Head of caudate nucleus (tissue), 42 donors: ENCODE results near the gene SETD3.
"Not testable (repeated sequence)": the region's sequence is repeated elsewhere in the genome, so short reads cannot be mapped to it uniquely, and the experiment has no call there.

Experiments
- DNase-seq, 42 donors: peaks; one replicate each; pipeline versions ENCODE4 v3.0.0 to v3.0.0-alpha.2; 2020 to 2021; ENCODE audit warnings: mixed read lengths in 7 of 42
- intact Hi-C: fragments of 100-400 bp; cut with DNase I; formaldehyde crosslinking; loops from one replicate; pipeline ENCODE4 v1.15.0; 2022

Gene SETD3

DNA sequence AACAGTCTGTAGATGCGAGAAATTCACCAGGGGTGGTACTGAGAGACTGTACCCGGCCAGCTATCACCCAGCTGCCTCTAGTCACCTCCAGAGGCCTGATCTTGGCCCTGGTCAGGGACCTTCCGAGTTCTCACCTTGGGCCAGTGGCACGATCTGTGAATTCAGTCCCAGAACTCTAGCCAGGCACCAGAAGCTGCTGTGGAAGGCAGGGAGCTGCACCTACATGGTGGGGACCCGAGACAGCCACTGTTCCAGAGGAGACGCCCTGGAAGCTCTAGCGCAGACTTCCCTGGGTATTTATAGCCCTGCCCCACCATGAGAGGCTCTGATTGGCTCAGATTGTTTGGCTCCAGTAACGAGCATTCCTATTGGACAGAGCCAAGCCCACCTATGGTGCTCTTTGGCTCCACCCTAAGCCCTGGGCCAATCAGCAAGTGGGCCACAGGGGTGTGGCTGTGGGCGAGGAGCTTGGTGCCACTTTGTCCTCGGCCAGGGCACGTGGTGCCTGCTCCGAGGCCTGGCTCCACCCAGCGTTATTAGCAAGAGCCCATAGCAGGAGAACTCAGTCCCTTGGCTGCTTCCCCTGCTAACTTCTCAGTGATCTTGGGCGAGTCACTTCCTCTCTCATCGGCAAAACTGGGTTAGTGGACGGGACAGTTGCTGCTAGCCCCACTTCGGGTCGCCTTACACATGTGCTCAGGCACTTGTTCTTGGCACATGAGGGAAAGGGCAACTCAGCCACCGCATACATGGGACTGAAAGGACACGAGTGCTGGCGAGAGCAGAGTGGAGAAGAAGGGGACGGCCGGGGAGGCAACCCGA, 119.7 kb downstream of the SETD3 start:
- intact Hi-C loops = no loop called here
- DNase-seq = peak in 2 of 42 donors; percentile 11 to 25

- peak in 1 of 42 donors; percentile 7 for DNase-seq
- intact Hi-C loops = no loop called here
Observed at GRCh38 chr14:99359906-99360305, 120.8 kb downstream of the SETD3 start.

GRCh38 chr14:99357916-99358390, 122.7 kb downstream of the SETD3 start:
- intact Hi-C loops = no loop called here
- peak in 9 of 42 donors; percentile 11 to 41 (median 29) for DNase-seq

GRCh38 chr14:99357151-99357915, 123.3 kb downstream of the SETD3 start:
- intact Hi-C loops = no loop called here
- peak in 1 of 42 donors; percentile 11 for DNase-seq

DNA sequence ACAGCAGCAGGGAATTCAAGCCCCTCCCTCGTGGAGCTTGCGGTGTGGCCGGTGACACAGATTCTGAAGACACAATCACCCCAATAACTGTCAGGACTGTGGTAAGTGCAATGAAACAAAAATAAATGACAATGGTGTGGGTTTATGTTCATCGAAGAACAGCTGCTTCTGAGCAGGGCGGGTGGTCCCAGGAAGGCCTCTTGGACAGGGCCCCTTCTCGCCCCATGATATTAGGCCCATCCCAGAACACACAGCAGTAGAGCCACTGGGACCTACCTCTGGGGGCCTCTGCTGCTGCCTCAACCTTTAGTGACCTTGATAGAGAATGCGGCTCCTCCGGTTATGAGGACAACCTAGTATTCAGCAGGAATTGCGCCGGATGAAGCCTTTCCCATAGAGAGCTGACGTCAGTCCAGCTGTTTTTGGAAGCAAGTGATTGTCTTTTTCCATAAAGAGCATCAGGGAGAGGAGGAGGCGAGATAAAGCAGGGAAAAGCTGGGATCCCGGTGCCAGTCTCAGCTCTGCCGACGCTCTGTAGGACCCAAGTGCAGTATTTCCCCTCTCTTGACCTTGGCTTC, 124.5 kb downstream of the SETD3 start:
- peak in 1 of 42 donors; percentile 21 for DNase-seq
- intact Hi-C loops = no loop called here

GRCh38 chr14:99354166-99354875, 126.3 kb downstream of the SETD3 start:
- peak in 1 of 42 donors; percentile 27 for DNase-seq
- intact Hi-C loops = no loop called here

DNA sequence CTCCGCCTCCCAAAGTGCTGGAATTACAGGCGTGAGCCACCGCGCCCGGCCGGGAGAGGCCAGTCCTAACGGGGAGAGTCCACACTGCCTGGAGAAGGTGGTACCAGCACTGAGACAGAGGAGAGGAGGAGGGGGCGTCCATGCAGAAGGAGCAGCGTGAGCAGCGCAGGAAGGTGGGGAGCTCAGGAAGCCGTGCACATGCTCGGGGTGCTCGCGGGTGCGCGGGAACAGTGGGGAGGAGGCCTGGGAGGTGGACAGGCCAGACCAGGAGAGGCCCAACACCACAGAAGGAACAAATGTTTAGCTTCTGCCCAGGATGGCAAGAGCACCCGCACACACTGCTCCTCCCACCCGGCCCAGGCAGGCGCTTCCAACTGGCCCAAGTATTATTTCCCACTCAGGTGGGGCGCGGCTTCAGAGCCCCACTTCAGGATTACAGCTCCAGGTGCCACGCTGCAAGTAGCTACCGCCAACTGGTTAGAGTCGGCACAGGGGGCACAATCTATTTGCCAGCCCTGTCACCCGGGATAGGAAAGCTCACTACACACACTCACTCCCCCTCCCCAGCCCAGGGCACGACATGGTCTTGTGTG, 127.9 kb downstream of the SETD3 start:
- intact Hi-C loops = no loop called here
- DNase-seq = peak in 1 of 42 donors; percentile 11

DNA sequence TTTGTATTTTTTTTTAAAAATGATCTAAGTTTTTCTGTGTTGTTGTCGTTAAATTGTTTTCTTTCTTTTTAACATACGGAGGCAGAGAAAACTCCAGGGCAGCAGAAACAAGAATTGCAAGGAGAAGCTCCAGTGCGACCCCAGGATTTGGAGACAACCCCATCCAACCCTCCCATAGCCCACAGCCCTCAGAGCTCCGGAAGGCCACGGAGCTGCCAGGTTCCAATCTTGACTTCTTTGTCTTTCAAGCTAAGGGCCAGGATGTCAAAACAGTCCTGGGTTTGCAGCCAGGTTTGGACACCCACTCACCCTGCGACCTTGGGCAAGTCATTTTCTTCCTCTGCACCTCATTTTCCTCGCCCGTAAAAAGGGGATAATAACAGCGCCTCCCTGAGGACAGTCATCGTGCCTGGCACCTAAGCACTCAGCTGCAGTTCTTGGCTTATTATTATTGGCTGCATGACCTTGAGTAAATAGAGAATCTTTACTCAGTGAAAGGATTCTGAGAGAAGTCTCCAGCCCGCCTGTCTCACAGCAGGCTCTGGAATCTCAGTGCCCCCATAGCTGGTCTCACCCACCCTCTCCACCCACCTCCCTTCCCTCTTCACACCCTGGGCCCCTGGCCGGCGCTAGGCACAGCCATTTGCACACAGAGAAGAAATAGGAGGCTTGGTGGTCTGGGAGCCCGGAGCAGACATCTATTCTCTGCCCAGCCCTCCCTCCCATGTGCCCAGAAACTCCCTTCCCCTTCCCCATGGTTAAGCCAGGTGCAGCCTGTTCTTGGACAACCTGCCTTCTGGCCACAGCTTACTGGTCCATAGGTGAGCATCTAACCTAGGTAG, 129.3 kb downstream of the SETD3 start:
- peak in 1 of 42 donors; percentile 20 for DNase-seq
- intact Hi-C loops = no loop called here

GRCh38 chr14:99350751-99351150, 129.9 kb downstream of the SETD3 start:
- intact Hi-C loops = no loop called here
- peak in 1 of 42 donors; percentile 8 for DNase-seq

DNA sequence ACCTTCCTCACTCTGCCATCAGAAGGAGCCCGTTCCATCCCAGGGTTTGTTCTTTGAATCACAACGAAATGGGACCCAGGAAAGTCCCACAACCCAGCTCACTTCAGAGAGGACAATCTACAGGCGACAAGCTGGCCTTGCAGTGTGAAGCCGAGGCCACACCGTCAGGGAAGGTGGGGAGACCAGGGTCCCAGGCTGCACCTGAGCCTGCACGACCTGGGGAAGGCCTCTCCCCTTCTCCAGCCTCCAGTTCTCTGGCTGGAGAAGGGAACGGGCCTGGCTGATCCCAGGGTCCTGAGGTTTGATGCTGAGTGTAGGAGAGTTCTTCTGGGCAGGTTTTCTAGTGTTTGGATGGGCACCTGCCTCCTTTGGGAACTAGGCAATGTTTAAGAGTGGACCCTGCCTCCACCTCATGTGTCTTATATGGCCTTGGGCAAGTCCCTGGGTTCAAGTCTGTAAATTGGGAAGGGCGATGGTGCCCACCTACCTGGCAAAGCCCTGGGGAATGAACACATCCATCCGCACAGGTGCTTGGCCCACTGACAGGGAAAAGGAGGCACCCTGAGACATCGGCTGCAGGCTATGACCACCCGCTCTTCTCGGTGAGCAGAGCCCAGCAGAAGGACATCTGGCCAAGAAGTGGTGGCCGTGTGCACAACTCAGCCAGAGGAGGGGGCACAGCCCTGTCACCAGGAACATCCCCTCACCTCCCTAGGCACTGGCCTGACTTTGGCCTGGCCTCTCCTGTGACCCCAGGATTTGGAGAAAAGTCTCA, 130.8 kb downstream of the SETD3 start:
- DNase-seq = no peak
- intact Hi-C loops = no loop called here

DNA sequence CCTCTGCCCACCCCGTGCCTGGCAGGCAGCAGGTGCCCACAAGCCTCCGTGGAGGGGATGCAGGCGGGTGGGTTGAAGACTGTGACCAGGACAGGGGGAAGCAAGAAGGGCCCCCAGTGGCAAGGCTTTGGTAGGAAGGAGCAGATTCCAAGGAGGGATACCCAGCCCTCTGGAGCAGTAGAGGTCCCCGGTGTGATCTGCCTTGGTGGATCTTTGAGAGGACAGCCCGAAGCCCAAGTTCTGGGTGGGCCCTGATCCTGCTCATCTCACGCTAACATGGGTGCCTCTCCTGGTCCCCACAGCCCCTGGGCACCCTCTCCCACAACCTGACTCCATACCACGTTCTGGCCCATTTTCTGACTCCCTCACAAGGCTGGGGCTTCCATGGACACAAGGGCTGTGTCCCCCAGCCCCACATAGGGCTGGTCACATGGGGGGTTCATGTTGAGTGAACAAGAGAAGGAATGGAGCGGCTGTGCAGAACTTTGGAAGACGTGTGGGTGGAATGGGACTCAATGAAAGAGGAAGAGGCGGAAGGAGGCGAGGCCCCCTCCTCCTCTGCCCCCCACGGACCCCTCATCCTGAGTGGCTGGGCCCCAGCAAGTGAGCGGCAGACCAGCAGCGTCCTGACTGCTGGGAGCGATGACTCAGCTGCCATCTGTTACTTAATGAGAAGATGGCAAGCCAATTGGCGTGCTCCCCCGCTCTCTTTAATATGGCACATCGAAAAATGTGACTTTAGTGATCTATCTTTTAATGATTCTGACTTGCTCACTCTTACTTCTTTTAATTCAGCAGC, 131.6 kb downstream of the SETD3 start:
- intact Hi-C loops = no loop called here

DNA sequence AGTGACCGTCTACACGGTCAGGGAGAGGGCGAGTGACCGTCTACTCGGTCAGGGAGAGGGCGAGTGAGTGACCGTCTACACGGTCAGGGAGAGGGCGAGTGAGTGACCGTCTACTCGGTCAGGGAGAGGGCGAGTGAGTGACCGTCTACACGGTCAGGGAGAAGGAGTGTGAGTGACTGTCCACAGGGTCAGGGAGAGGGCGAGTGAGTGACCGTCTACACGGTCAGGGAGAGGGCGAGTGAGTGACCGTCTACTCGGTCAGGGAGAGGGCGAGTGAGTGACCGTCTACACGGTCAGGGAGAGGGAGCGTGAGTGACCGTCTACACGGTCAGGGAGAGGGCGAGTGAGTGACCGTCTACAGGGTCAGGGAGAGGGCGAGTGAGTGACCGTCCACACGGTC, 132.4 kb downstream of the SETD3 start:
- intact Hi-C loops, DNase-seq: not testable (repeated sequence)

More for the DNA sequence above, 131.6 kb downstream of the SETD3 start:
- DNase-seq = peak in 33 of 42 donors; percentile 4 to 73 (median 30)
